Stimulated activated CD8-positive, alpha-beta memory T cell treated with anti-CD3 and anti-CD28 coated beads, Interleukin-15, amount 100 ng/mL, for 1 hour (primary cell): Measurements from ENCODE around the gene CALCR.
"Not testable (repeated sequence)": the region's sequence is repeated elsewhere in the genome, so short reads cannot be mapped to it uniquely, and the experiment has no call there.

ENCODE experiments used
- DNase-seq: peaks from one replicate; pipeline ENCODE4 v3.0.0-alpha.2; 2020; ENCODE audit warnings: low read depth

The CALCR gene

GRCh38 chr7:93559639-93560491 lies 14.7 kb downstream of the CALCR start:
- DNase-seq, result no peak

DNA sequence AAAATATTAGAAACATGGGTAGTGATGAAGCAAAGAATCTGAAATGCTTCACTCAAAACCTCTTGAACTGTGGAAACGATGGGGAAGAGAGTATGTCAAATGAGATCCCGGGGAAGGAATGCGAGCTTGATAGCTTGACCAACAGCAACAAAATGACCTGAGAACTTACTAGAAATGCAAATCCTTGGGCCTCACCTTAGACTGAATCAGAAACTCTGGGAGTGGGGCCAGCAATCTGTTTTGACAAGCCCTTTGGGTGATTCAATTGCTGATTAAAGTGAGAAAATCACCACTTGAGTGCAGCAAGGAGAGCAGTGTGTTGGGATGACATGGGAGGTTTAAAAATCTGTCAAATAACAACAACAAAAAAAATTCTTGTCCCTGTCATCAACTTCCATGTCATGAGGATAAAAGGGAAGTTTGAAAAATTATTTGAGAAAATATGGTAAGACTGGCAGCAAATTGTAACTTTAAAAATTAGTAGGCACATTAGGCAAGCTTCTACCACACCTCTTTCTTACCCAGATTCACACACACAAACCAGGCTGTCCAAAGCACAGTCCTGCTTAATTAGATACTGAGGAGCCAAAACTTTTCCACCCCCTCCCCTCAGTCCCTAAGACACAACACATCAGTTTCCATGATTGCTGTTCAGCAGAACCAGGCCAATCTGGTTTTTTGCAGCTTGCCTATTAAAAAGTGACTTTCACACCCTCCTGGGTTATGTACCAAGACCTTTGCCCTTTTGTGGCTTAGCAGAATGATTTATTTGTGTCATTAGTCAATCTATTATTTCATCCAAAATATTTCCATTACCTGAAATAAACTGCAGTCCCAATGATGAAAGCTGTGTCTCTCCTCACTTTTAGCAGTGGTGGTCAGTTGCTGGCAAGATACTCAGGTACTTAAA lies 15.6 kb downstream of the CALCR start:
- DNase-seq, result no peak

DNA sequence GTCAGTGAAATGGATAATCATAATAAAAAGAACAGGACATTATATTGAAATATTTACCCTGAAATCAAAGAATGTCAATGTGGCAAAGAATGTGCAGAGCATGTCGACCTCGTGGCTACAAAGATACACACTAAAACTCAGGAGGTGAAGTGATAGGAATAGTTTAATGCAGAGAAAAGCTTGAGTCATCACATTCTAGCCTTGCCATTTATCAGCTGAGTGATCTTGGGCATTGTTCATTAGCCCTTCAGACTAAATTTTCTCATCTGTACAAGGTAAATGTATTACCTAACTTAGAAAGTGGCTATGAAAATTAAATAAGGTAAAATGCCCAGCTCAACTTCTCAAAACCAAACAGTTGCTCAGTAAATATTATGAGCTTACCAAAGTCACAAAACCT lies 22.6 kb downstream of the CALCR start:
- no peak for DNase-seq

DNA sequence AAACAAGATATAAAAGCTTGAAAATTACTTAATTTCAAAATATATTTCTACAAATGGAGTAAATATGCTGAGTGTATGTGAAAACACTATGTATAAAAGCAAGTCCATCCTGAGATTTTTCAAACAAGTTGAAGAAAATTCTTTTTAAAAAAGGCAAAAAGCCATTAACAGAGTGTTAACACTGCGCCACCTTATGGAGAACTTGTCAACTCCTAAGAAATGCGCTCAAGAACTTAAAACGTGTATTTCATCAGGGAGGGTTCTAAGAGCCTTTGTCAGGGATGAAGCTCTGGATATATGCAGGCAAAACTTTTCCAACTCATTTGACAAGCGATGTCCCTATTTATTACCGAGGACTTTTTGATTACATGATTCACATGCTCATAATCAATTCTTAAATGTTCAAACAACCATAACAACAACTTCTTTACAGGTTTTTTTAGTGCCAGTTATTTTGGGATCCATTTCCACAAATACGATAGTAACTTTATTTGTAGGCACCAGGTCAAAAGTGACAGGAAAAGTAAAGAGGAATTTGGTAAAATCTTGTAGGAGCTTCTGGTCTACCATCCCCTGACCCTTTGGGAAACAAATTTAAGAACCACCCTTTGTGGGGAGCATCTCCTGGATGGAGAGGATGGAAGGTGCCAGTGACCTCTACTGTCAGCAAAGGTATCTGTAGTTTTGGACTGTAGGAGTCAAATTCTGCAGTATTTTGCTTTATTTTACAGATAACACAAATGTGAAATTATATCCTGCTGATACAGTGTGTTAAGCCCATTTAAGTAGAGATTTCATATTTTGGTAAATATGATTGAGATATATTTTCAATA lies 23.2 kb downstream of the CALCR start:
- DNase-seq, result no peak

GRCh38 chr7:93547716-93548115 lies 26.8 kb downstream of the CALCR start:
- DNase-seq, result no peak

DNA sequence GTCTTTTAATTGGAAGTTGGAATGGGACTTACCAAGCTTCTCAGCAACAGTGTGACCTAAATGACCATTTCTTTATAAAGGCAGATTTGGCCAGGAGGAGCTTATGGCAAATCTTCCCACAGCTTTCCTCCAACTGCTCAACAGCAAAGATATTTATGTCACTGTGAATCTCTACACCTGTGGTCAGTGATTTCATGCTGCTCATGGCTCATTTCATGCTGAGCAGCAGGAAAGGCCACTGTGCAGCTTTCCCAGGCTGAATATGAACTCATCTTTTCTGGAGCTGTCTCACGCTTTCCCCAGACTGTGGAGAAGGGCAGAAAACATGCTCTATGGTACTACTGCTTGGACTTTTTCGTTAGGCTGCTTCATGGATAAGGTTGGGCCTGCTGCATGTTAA lies 29.8 kb downstream of the CALCR start:
- no peak for DNase-seq

GRCh38 chr7:93538061-93538460 lies 36.5 kb downstream of the CALCR start:
- DNase-seq, result no peak

- DNase-seq, result no peak
Observed at GRCh38 chr7:93535616-93536015, 38.9 kb downstream of the CALCR start.

DNA sequence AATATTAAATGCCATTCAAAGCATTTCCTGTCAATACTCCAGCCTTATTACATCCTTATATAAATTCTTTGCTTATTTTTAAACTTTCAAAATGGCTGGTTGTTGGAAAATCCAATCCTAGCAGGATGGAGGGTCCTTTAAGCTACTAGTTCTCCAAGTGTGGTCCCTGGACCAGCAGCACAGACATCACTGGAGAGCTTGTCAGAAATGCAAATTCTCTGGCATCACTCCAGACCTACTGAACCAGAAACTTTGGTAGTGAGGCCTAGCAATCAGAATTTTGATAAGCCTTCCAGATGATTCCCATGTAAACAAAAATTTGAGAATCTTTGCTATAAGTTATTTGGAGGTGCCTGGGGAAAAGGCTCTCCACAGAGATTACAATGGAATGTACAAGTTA lies 43.8 kb downstream of the CALCR start:
- no peak for DNase-seq

GRCh38 chr7:93516834-93517233 lies 57.7 kb downstream of the CALCR start:
- no peak for DNase-seq

GRCh38 chr7:93515144-93515543 lies 59.4 kb downstream of the CALCR start:
- DNase-seq, result no peak

- DNase-seq, result no peak
Observed at GRCh38 chr7:93509303-93509702, 65.2 kb downstream of the CALCR start.

- no peak for DNase-seq
Observed at GRCh38 chr7:93503088-93503487, 71.4 kb downstream of the CALCR start.

GRCh38 chr7:93491860-93492259 lies 82.7 kb downstream of the CALCR start:
- not testable (repeated sequence) for DNase-seq

GRCh38 chr7:93476491-93477344 lies 97.8 kb downstream of the CALCR start:
- no peak for DNase-seq

GRCh38 chr7:93475811-93476210 lies 98.7 kb downstream of the CALCR start:
- DNase-seq, result no peak

GRCh38 chr7:93471456-93471855 lies 103.1 kb downstream of the CALCR start:
- DNase-seq, result no peak

DNA sequence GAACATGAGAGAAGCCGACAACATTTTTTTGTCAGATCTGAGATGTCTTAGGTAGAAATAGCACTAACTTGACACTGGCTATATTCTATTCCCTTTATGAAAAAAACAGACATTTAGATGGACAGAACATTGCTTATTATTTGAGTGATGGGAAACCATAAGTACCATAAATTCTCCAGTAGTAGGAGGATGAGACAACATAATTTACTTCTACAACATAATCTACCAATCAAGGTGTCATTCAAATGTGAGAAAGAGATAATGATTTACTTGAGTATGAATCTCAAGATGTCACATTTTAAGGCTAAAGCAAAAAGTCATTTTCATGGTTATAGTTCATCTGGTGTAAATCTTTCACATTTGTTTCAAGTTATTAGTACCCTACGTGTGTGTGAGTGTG lies 110.8 kb downstream of the CALCR start:
- no peak for DNase-seq

DNA sequence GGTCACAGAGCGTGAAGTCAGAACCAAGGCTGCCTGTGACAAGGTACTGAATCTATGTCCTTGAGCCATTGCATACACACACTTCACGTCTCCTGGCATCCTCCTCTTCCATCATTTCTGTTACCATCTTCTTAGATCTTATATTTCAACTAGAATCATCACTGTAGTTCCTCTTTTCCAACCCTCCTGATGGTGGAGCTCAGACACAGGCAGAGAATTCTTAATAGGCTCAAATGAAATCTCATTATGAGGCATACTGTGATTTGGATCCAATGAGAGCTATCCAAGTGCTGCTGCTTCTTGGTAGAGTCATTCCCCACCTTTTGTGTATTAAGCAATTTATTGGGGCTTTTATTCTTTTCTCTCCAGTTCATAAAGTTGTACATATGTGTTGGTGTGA lies 113.2 kb downstream of the CALCR start:
- no peak for DNase-seq

- DNase-seq, result no peak
Observed at GRCh38 chr7:93453262-93453661, 121.3 kb downstream of the CALCR start.

- no peak for DNase-seq
Observed at GRCh38 chr7:93448176-93448575, 126.3 kb downstream of the CALCR start.
